HL-60 (cell line): ENCODE measurements around the gene MUSTN1.

Source experiments
- DNase-seq, 2 experiments: peaks; one replicate each; pipeline ENCODE4 v3.0.0-alpha.2; 2010 to 2020; ENCODE audit warnings: low read depth in 1 of 2, low spot score in 1 of 2
- H3K27ac ChIP-seq: fragments of 250-450 bp; sonication (Bioruptor Pico); replicated peaks from 2 replicates; pipeline ENCODE4 v1.5.1; 2020; ENCODE audit warnings: mild to moderate bottlenecking, moderate library complexity
- H3K27me3 ChIP-seq: fragments of 250-450 bp; sonication (Bioruptor Pico); 2 replicates; pipeline ENCODE4 v1.5.1; 2021; ENCODE audit warnings: mild to moderate bottlenecking, moderate library complexity; ENCODE audit not compliant: insufficient read depth, poor library complexity, severe bottlenecking
- H3K4me3 ChIP-seq: replicated peaks from 2 replicates; pipeline ENCODE4 v1.5.1; 2011; ENCODE audit warnings: mild to moderate bottlenecking, control low read depth, low read length; ENCODE audit not compliant: insufficient read depth
- CTCF ChIP-seq: IDR thresholded peaks from one replicate; pipeline ENCODE4 v1.5.1; 2011; ENCODE audit warnings: low read length, control low read depth, inconsistent platforms; ENCODE audit not compliant: insufficient read depth
- GABPA ChIP-seq: IDR thresholded peaks from 2 replicates; pipeline ENCODE4 v1.6.1; 2012; ENCODE audit warnings: low read depth
- POLR2AphosphoS5 ChIP-seq: IDR thresholded peaks from 2 replicates; pipeline ENCODE4 v1.6.1; 2012; ENCODE audit warnings: low read depth
- REST ChIP-seq: IDR thresholded peaks from 2 replicates; pipeline ENCODE4 v1.6.1; 2012; ENCODE audit warnings: low read depth; ENCODE audit not compliant: insufficient replicate concordance
- SPI1 ChIP-seq: IDR thresholded peaks from 2 replicates; pipeline ENCODE4 v1.6.1; 2012; ENCODE audit warnings: low read depth, mild to moderate bottlenecking, borderline replicate concordance
- long read RNA-seq: library from polyadenylated mRNA; unstranded; transcript quantifications from one replicate; pipeline ENCODE4 v2.0.0, GENCODE V29; 2020

The MUSTN1 gene
- long read RNA-seq, partial matches to known transcripts = 0 of 1 reads
- long read RNA-seq, other reads (novel, unspliced or antisense) = 0 of 1 reads

- DNase-seq = no peak
- Histone ChIP-seq H3K27me3 (no peaks in the 10 kb centered on the region), H3K27ac (no peak within 1 kb of the TSS), H3K4me3 (no peak within 1 kb of the TSS)
- TF ChIP-seq GABPA (no peak), REST (no peak), CTCF (no peak), POLR2AphosphoS5 (no peak), SPI1 (no peak)
Observed at GRCh38 chr3:52834871-52835501, at the start of gene MUSTN1. Gene MUSTN1, minus strand, starts transcription at chr3:52835019. Its CDS starts 71 bp downstream, at chr3:52834948.

GRCh38 chr3:52882377-52882776, 47.6 kb upstream of the MUSTN1 start:
- TF ChIP-seq POLR2AphosphoS5 (no peak), SPI1 (no peak), GABPA (no peak), CTCF (no peak), REST (no peak)
- no peak for DNase-seq
- H3K4me3 ChIP-seq = no peak overlapping the region
- no peak overlapping the region for H3K27ac ChIP-seq
- no peaks in the 10 kb centered on the region for H3K27me3 ChIP-seq

- no peaks in the 10 kb centered on the region for H3K27me3 ChIP-seq
- H3K4me3 ChIP-seq = no peak overlapping the region
- TF ChIP-seq SPI1 (no peak), REST (no peak), GABPA (no peak), CTCF (no peak), POLR2AphosphoS5 (no peak)
- no peak overlapping the region for H3K27ac ChIP-seq
- no peak for DNase-seq
Observed at GRCh38 chr3:52881871-52882270, 47.1 kb upstream of the MUSTN1 start.
